Measurements from ENCODE around the gene TGFB2.

- TF ChIP-seq CTCF (IDR thresholded peaks at IDR 0.05; ENCODE audit: low read depth, low read length, missing input control) (no peak), RAD21 (IDR thresholded peaks at IDR 0.05) (no peak), MAX (IDR thresholded peaks at IDR 0.05) (no peak), JUND (IDR thresholded peaks at IDR 0.05) (no peak), GABPA (IDR thresholded peaks at IDR 0.05 in 1 of 2, conservative IDR thresholded peaks at IDR 0.05 in 1 of 2) (no peak), TAF1 (conservative IDR thresholded peaks at IDR 0.05) (no peak), REST (IDR thresholded peaks at IDR 0.05) (no peak), RXRA (IDR thresholded peaks at IDR 0.05) (peak in 1 of 2 donors; percentile 23), EGR1 (IDR thresholded peaks at IDR 0.05; ENCODE audit: low read depth in 2 of 2) (no peak), HNF4G (IDR thresholded peaks at IDR 0.05) (no peak), FOXA1 (IDR thresholded peaks at IDR 0.05) (no peak), YY1 (IDR thresholded peaks at IDR 0.05) (no peak)
These were observed 4.4 kb downstream of the TGFB2 start for GRCh38 chr1:218349348-218350034.

Data from liver (tissue), 3 donors.